Spleen (tissue), 7 donors: ENCODE data around the gene PAQR6.

Experiments used
- CTCF ChIP-seq, 11 experiments: fragments of 200-600 bp in 7 of 11; fragments of 450-650 bp in 4 of 11; sonication (generic) in 4 of 11; IDR thresholded peaks in 8 of 11; conservative IDR thresholded peaks in 3 of 11; 1 replicate in 7 of 11; 2 replicates in 4 of 11; pipeline versions ENCODE4 v1.4.0 to v1.8.0; 2016 to 2021; ENCODE audit warnings: antibody characterized with exemption in 11 of 11, inconsistent platforms in 4 of 11, mild to moderate bottlenecking in 1 of 11
- POLR2A ChIP-seq, 3 donors: fragments of 450-650 bp; IDR thresholded peaks; one replicate each; pipeline ENCODE4 v1.5.1; 2017; ENCODE audit warnings: antibody characterized with exemption in 3 of 3, mild to moderate bottlenecking in 1 of 3
- POLR2AphosphoS5 ChIP-seq, 3 donors: sonication (generic); formaldehyde crosslinking; IDR thresholded peaks; one replicate each; pipeline ENCODE4 v1.5.1; 2017; ENCODE audit warnings: antibody characterized with exemption in 3 of 3
- donor health status: DM: no; HTN: no; CAD: no; lungs with moderate emphysema.
- donor health status: DM: no; HTN: no; CAD: no.
- donor health status: DM: no; HTN: no; CAD: no.

DNA sequence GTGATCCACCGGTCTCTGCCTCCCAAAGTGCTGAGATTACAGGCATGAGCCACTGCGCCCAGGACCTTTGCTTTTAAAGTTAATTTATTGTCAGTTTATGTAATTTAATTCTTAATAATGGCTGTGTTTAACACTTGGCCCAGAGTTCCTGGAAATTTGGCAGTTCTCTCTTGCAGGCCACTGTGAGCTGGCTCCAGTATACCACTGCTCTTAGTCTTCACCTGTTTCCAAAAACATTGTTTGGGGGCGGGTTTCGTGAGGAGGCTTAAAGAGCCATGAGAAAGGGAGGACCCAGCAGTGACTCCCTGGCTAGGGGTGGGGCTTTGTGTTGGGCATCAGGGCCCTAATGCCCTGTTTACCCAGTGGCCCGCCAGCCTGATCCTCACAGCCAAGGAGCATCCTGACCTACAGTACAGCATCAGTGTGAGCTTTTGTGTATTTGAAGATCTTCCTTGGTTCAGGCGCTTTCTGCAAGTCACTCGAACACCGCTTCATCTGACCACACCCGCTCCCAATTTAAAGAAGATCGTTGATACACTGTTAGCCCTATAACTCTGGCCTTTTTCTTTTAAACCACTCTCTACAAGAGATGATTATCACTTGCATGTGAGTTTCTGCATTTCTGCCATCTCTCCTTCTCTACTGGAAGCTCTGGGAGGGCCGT is 17.9 kb downstream of the PAQR6 start:
- TF ChIP-seq CTCF (IDR thresholded peaks at IDR 0.05 in 8 of 11, conservative IDR thresholded peaks at IDR 0.05 in 3 of 11), result no peak
- no peak for TF ChIP-seq POLR2AphosphoS5 (IDR thresholded peaks at IDR 0.05)
- no peak for TF ChIP-seq POLR2A (IDR thresholded peaks at IDR 0.05)
